SK-N-SH (cell line): ENCODE data around the gene WASF2. TPM values are rescaled to one million over a fixed set of nuclear protein-coding genes. Genes with fewer than 3 reads are reported as not detected.

Experiments
- CTCF ChIA-PET: fragments of 300-600, 350-600 bp; formaldehyde crosslinking; extraction: SDS; loops from one replicate; lab custom pipeline; 2021; lab: Yijun Ruan, JAX
- POLR2A ChIA-PET: fragments of 350-600 bp; sonication (Branson Sonifier 250); formaldehyde crosslinking; extraction: SDS; loops from one replicate; lab custom pipeline; 2020; ENCODE audit warnings: antibody characterized with exemption, inconsistent platforms; lab: Yijun Ruan, JAX
- DNase-seq: peaks from one replicate; pipeline ENCODE4 v3.0.0; 2012
- H2AFZ ChIP-seq: fragments of 200-600 bp; sonication (generic); 2 replicates; pipeline ENCODE4 v1.8.1; 2016; ENCODE audit warnings: antibody characterized with exemption, mild to moderate bottlenecking, low read depth
- H3F3A ChIP-seq: fragments of 200-600 bp; sonication (generic); replicated peaks from 2 replicates; pipeline ENCODE3; 2016; ENCODE audit warnings: antibody characterized with exemption, mild to moderate bottlenecking; ENCODE audit not compliant: insufficient read depth
- H3K27ac ChIP-seq, 2 experiments: fragments of 200-500 bp in 1 of 2; fragments of 200-600 bp in 1 of 2; sonication (Bioruptor generic) in 1 of 2; sonication (generic), shearing (Covaris generic) in 1 of 2; 2 replicates each; pipeline versions ENCODE4 v1.5.1 to v1.6.1; 2014 to 2016; ENCODE audit warnings: low read depth in 2 of 2, inconsistent platforms in 1 of 2, low read length in 1 of 2, mild to moderate bottlenecking in 1 of 2, mixed read lengths in 1 of 2
- H3K27me3 ChIP-seq: fragments of 200-600 bp; sonication (generic), shearing (Covaris generic); 2 replicates; pipeline ENCODE4 v1.6.1; 2016; ENCODE audit warnings: mixed run types; ENCODE audit not compliant: insufficient read depth
- H3K36me3 ChIP-seq, 2 experiments: fragments of 200-500 bp in 1 of 2; fragments of 200-600 bp in 1 of 2; sonication (Bioruptor generic) in 1 of 2; sonication (generic) in 1 of 2; replicated peaks in 1 of 2; 2 replicates each; pipeline versions ENCODE3 to v1.5.1; 2014 to 2016; ENCODE audit warnings: low read length in 1 of 2, mild to moderate bottlenecking in 1 of 2; ENCODE audit not compliant: insufficient read depth in 2 of 2, control insufficient read depth in 1 of 2
- H3K4me1 ChIP-seq, 2 experiments: fragments of 200-500 bp in 1 of 2; fragments of 200-600 bp in 1 of 2; sonication (Bioruptor generic) in 1 of 2; sonication (generic), shearing (Covaris generic) in 1 of 2; 2 replicates each; pipeline versions ENCODE4 v1.5.1 to v1.6.1; 2014 to 2016; ENCODE audit warnings: low read depth in 1 of 2, low read length in 1 of 2, mixed run types in 1 of 2; ENCODE audit not compliant: insufficient read depth in 2 of 2, control insufficient read depth in 1 of 2
- H3K4me2 ChIP-seq: fragments of 200-600 bp; sonication (generic), shearing (Covaris generic); 2 replicates; pipeline ENCODE4 v1.6.1; 2017; ENCODE audit warnings: mixed run types
- H3K4me3 ChIP-seq, 2 experiments: fragments of 200-500 bp in 1 of 2; fragments of 200-600 bp in 1 of 2; sonication (Bioruptor generic) in 1 of 2; sonication (generic), shearing (Covaris generic) in 1 of 2; 2 replicates each; pipeline versions ENCODE4 v1.5.1 to v1.8.1; 2014 to 2016; ENCODE audit warnings: low read depth in 2 of 2, inconsistent platforms in 1 of 2, low read length in 1 of 2, mild to moderate bottlenecking in 1 of 2, mixed read lengths in 1 of 2, moderate library complexity in 1 of 2
- H3K79me2 ChIP-seq: fragments of 200-600 bp; sonication (generic); 2 replicates; pipeline ENCODE4 v1.8.1; 2017; ENCODE audit warnings: mild to moderate bottlenecking; ENCODE audit not compliant: insufficient read depth
- H3K9ac ChIP-seq: fragments of 200-600 bp; sonication (generic); 2 replicates; pipeline ENCODE4 v1.6.1; 2017; ENCODE audit warnings: mixed run types
- H3K9me2 ChIP-seq: fragments of 200-600 bp; sonication (generic); 2 replicates; pipeline ENCODE4 v1.6.1; 2017; ENCODE audit warnings: mixed run types
- H3K9me3 ChIP-seq: fragments of 200-600 bp; sonication (generic); 2 replicates; pipeline ENCODE4 v1.6.1; 2017; ENCODE audit warnings: mixed run types, mild to moderate bottlenecking, moderate library complexity
- H4K20me1 ChIP-seq: fragments of 200-600 bp; sonication (generic); 2 replicates; pipeline ENCODE4 v1.6.1; 2017; ENCODE audit warnings: mild to moderate bottlenecking, mixed run types; ENCODE audit not compliant: insufficient read depth
- CHD2 ChIP-seq: fragments of 150-350 bp; IDR thresholded peaks from 2 replicates; pipeline ENCODE4 v1.6.1; 2018; ENCODE audit warnings: low read length; ENCODE audit not compliant: partially characterized antibody
- EP300 ChIP-seq, 2 experiments: IDR thresholded peaks; 2 replicates each; pipeline versions ENCODE4 v1.4.0 to v1.6.1; 2012; ENCODE audit warnings: borderline replicate concordance in 1 of 2, low read depth in 1 of 2, low read length in 1 of 2
- EZH2phosphoT487 ChIP-seq: fragments of 200-600 bp; sonication (generic); IDR thresholded peaks from 2 replicates; pipeline ENCODE4 v1.6.1; 2017; ENCODE audit warnings: low read depth, mixed run types, mild to moderate bottlenecking, antibody characterized with exemption, moderate library complexity, borderline replicate concordance
- FOSL2 ChIP-seq: IDR thresholded peaks from 2 replicates; pipeline ENCODE4 v1.4.0; 2012; ENCODE audit warnings: low read depth, mild to moderate bottlenecking, moderate library complexity, borderline replicate concordance
- GABPA ChIP-seq: IDR thresholded peaks from 2 replicates; pipeline ENCODE4 v1.4.0; 2012; ENCODE audit warnings: low read depth, mild to moderate bottlenecking
- MAX ChIP-seq: IDR thresholded peaks from 2 replicates; pipeline ENCODE4 v1.4.0; 2012; ENCODE audit warnings: low read depth
- MEF2A ChIP-seq: IDR thresholded peaks from 2 replicates; pipeline ENCODE4 v1.4.0; 2012; ENCODE audit warnings: low read depth, borderline replicate concordance
- MXI1 ChIP-seq: IDR thresholded peaks from 2 replicates; pipeline ENCODE4 v1.6.1; 2012; ENCODE audit warnings: mild to moderate bottlenecking, low read depth, low read length, improper control_type of control experiment
- NRF1 ChIP-seq: IDR thresholded peaks from 2 replicates; pipeline ENCODE4 v1.6.1; 2012; ENCODE audit warnings: low read depth, mild to moderate bottlenecking, low read length
- PBX3 ChIP-seq: IDR thresholded peaks from 2 replicates; pipeline ENCODE4; 2012
- RAD21 ChIP-seq: IDR thresholded peaks from 2 replicates; pipeline ENCODE4 v1.6.1; 2012; ENCODE audit warnings: mild to moderate bottlenecking, low read length
- RCOR1 ChIP-seq: fragments of 150-350 bp; IDR thresholded peaks from 2 replicates; pipeline ENCODE4 v1.6.1; 2017; ENCODE audit warnings: antibody characterized with exemption, low read length
- RXRA ChIP-seq: IDR thresholded peaks from 2 replicates; pipeline ENCODE4 v1.4.0; 2012; ENCODE audit warnings: low read depth, mild to moderate bottlenecking, borderline replicate concordance
- SMC3 ChIP-seq: IDR thresholded peaks from 2 replicates; pipeline ENCODE4 v1.6.1; 2012; ENCODE audit warnings: low read depth, low read length, improper control_type of control experiment
- TCF12 ChIP-seq: IDR thresholded peaks from 2 replicates; pipeline ENCODE4 v1.4.0; 2012
- TEAD4 ChIP-seq: IDR thresholded peaks from 2 replicates; pipeline ENCODE4 v1.4.0; 2012; ENCODE audit warnings: mild to moderate bottlenecking, borderline replicate concordance; ENCODE audit not compliant: insufficient read depth
- YY1 ChIP-seq: IDR thresholded peaks from 2 replicates; pipeline ENCODE4 v1.4.0; 2012; ENCODE audit warnings: low read depth, mild to moderate bottlenecking
- WGBS: methylation state at CpG from one replicate; pipeline ENCODE4 v1.1.6; 2017; ENCODE audit warnings: low lambda C conversion rate; 5-methylcytosine and 5-hydroxymethylcytosine counted together
- polyA plus RNA-seq, 3 experiments: library from polyadenylated mRNA; depleted of rRNA; stranded (reverse); fragments of >200 nt; gene quantifications; 2 replicates each; pipeline ENCODE4 v1.2.3, GENCODE V29; 2012
- TF ChIP-seq, protein P1 (sequence below): fragments of 150-350 bp; IDR thresholded peaks from 2 replicates; pipeline ENCODE4 v1.6.1; 2016; ENCODE audit warnings: mild to moderate bottlenecking, low read depth, low read length
- TF ChIP-seq, protein P2 (sequence below): IDR thresholded peaks from 2 replicates; pipeline ENCODE4 v1.4.0; 2012; ENCODE audit warnings: low read depth, borderline replicate concordance
- TF ChIP-seq, protein P3 (sequence below): IDR thresholded peaks from 2 replicates; pipeline ENCODE4 v1.6.1; 2012; ENCODE audit warnings: mild to moderate bottlenecking, low read depth, low read length, moderate library complexity

WASF2 gene
- polyA plus RNA-seq, 1 of the 3 experiments (the other 2 are of a cell fraction), result 27.1 TPM

- peaks cover 12% of the 10 kb centered on the region for H3F3A ChIP-seq
- no peak overlapping the region for H3K9ac ChIP-seq
- ChIA-PET POLR2A (interaction anchor here (1.5 kb wide), 1 partner anchor 192 kb away, joined by 3 read pairs; no protein-coding TSS in a partner anchor), CTCF (interaction anchor here (0.6 to 2.1 kb wide), 4 partner anchors 10 to 192 kb away, joined by 3 to 7 read pairs (median 3); no protein-coding TSS in a partner anchor)
- peaks cover 21% of the 10 kb centered on the region for H3K79me2 ChIP-seq
- H3K9me3 ChIP-seq, result no peaks in the 10 kb centered on the region
- H3K27me3 ChIP-seq, result no peaks in the 10 kb centered on the region
- H3K4me1 ChIP-seq, result peaks cover 5 to 9% of the 10 kb centered on the region in 2 experiments; a peak in 3 of 4 replicates
- no peak for TF ChIP-seq MXI1
- TF ChIP-seq, protein P1, sequence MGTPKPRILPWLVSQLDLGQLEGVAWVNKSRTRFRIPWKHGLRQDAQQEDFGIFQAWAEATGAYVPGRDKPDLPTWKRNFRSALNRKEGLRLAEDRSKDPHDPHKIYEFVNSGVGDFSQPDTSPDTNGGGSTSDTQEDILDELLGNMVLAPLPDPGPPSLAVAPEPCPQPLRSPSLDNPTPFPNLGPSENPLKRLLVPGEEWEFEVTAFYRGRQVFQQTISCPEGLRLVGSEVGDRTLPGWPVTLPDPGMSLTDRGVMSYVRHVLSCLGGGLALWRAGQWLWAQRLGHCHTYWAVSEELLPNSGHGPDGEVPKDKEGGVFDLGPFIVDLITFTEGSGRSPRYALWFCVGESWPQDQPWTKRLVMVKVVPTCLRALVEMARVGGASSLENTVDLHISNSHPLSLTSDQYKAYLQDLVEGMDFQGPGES, result no peak
- no peak for TF ChIP-seq CHD2
- TF ChIP-seq, protein P2, sequence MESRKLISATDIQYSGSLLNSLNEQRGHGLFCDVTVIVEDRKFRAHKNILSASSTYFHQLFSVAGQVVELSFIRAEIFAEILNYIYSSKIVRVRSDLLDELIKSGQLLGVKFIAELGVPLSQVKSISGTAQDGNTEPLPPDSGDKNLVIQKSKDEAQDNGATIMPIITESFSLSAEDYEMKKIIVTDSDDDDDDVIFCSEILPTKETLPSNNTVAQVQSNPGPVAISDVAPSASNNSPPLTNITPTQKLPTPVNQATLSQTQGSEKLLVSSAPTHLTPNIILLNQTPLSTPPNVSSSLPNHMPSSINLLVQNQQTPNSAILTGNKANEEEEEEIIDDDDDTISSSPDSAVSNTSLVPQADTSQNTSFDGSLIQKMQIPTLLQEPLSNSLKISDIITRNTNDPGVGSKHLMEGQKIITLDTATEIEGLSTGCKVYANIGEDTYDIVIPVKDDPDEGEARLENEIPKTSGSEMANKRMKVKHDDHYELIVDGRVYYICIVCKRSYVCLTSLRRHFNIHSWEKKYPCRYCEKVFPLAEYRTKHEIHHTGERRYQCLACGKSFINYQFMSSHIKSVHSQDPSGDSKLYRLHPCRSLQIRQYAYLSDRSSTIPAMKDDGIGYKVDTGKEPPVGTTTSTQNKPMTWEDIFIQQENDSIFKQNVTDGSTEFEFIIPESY, result no peak
- TF ChIP-seq RAD21, result no peak
- TF ChIP-seq EZH2phosphoT487, result no peak
- TF ChIP-seq EP300 (IDR thresholded peaks at IDR 0.05; ENCODE audit: borderline replicate concordance in 1 of 2, low read depth in 1 of 2, low read length in 1 of 2), result no peak
- no peak for TF ChIP-seq PBX3
- TF ChIP-seq, protein P3, sequence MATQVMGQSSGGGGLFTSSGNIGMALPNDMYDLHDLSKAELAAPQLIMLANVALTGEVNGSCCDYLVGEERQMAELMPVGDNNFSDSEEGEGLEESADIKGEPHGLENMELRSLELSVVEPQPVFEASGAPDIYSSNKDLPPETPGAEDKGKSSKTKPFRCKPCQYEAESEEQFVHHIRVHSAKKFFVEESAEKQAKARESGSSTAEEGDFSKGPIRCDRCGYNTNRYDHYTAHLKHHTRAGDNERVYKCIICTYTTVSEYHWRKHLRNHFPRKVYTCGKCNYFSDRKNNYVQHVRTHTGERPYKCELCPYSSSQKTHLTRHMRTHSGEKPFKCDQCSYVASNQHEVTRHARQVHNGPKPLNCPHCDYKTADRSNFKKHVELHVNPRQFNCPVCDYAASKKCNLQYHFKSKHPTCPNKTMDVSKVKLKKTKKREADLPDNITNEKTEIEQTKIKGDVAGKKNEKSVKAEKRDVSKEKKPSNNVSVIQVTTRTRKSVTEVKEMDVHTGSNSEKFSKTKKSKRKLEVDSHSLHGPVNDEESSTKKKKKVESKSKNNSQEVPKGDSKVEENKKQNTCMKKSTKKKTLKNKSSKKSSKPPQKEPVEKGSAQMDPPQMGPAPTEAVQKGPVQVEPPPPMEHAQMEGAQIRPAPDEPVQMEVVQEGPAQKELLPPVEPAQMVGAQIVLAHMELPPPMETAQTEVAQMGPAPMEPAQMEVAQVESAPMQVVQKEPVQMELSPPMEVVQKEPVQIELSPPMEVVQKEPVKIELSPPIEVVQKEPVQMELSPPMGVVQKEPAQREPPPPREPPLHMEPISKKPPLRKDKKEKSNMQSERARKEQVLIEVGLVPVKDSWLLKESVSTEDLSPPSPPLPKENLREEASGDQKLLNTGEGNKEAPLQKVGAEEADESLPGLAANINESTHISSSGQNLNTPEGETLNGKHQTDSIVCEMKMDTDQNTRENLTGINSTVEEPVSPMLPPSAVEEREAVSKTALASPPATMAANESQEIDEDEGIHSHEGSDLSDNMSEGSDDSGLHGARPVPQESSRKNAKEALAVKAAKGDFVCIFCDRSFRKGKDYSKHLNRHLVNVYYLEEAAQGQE, result no peak
- TF ChIP-seq RCOR1, result no peak
- TF ChIP-seq MEF2A, result no peak
- no peak for TF ChIP-seq GABPA
- no peak for TF ChIP-seq YY1
- no peak for TF ChIP-seq FOSL2
- TF ChIP-seq RXRA, result no peak
- no peak for TF ChIP-seq MAX
- TF ChIP-seq SMC3, result no peak
- TF ChIP-seq TCF12, result no peak
- no peak for TF ChIP-seq NRF1
- no peak for TF ChIP-seq TEAD4
- no peak overlapping the region for H3K4me2 ChIP-seq
- H3K27ac ChIP-seq, result no peak overlapping the region
- 98% methylated on average over 3 of the region's 3 CpGs for WGBS
- no peaks in the 10 kb centered on the region for H3K9me2 ChIP-seq
- H3K4me3 ChIP-seq, result no peak overlapping the region
- 0 out of 2 replicates have a peak overlapping the region, but pooled peaks have one; percentile 76 for H2AFZ ChIP-seq
- no peak for DNase-seq
- H4K20me1 ChIP-seq, result peaks cover 11% of the 10 kb centered on the region; the same call in 1 of the 2 replicates
- no peaks in the 10 kb centered on the region for H3K36me3 ChIP-seq
Observed at GRCh38 chr1:27492796-27493195, 2.8 kb upstream of the WASF2 start.
